Measurements from ENCODE around the gene COL2A1.

DNA sequence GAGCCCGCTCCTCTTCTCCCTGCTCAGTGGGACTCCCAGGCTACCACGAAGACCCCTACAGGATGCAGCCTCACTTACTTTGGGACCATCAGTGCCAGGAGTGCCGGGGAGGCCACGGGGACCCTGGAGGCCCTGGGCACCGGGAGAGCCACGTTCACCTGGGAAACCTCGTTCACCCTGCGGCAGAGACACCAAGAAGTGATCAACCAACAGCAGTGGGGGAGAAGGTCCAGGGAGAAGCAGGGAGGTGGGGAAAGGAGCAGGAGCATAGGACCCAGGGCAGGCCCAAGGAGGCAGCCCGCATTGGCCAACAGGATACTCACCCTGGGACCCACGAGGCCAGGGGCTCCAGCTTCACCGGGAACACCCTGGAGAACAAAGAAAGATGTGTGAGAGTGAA is 21.5 kb downstream of the COL2A1 start:
- TF ChIP-seq, protein P1, sequence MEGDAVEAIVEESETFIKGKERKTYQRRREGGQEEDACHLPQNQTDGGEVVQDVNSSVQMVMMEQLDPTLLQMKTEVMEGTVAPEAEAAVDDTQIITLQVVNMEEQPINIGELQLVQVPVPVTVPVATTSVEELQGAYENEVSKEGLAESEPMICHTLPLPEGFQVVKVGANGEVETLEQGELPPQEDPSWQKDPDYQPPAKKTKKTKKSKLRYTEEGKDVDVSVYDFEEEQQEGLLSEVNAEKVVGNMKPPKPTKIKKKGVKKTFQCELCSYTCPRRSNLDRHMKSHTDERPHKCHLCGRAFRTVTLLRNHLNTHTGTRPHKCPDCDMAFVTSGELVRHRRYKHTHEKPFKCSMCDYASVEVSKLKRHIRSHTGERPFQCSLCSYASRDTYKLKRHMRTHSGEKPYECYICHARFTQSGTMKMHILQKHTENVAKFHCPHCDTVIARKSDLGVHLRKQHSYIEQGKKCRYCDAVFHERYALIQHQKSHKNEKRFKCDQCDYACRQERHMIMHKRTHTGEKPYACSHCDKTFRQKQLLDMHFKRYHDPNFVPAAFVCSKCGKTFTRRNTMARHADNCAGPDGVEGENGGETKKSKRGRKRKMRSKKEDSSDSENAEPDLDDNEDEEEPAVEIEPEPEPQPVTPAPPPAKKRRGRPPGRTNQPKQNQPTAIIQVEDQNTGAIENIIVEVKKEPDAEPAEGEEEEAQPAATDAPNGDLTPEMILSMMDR (IDR thresholded peaks at IDR 0.05; ENCODE audit: low read depth, low read length), result no peak
- no peak for TF ChIP-seq EZH2phosphoT487 (IDR thresholded peaks at IDR 0.05; ENCODE audit: low read depth)
